ENCODE measurements around the gene KRT85. TPM values are rescaled to one million over a fixed set of nuclear protein-coding genes. Genes with fewer than 3 reads are reported as not detected.

KRT85 gene
- not detected in 2 replicates for total RNA-seq

GRCh38 chr12:52366738-52367485, at the start of gene KRT85:
Gene KRT85 (minus strand): TSS chr12:52367481. CDS start chr12:52367405, 76 bp downstream.

GRCh38 chr12:52405922-52406385, 38.7 kb upstream of the KRT85 start, which contains the start of gene KRT82:
Gene KRT82 (minus strand): TSS chr12:52406335. CDS start chr12:52406277, 58 bp downstream.

GRCh38 chr12:52385226-52385702, 18.0 kb upstream of the KRT85 start, which contains the start of gene KRT84:
Gene KRT84 (minus strand): TSS chr12:52385652. CDS start chr12:52385585, 67 bp downstream.

GRCh38 chr12:52320784-52321400, 46.4 kb downstream of the KRT85 start, which contains the start of gene KRT83:
Gene KRT83 (minus strand): TSS chr12:52321398. CDS start chr12:52321335, 63 bp downstream.

Other genes starting within 250 kb of the KRT85 start
- gene KRT80, start 175.5 kb downstream of the KRT85 start, total RNA-seq: under 0.01 TPM in 2 replicates
- 2.7 and 4.7 TPM in 2 replicates for gene KRT7, start 134.2 kb downstream of the KRT85 start, total RNA-seq
- not detected in 2 replicates for gene KRT86, start 92.8 kb downstream of the KRT85 start, total RNA-seq
- gene KRT81, start 75.9 kb downstream of the KRT85 start, total RNA-seq: under 0.01 TPM in 1 of 2 replicates, not detected in the other
- not detected in 2 replicates for gene KRT83, start 46.1 kb downstream of the KRT85 start, total RNA-seq
- gene KRT84, start 18.2 kb upstream of the KRT85 start, total RNA-seq: not detected in 2 replicates
- gene KRT82, start 38.9 kb upstream of the KRT85 start, total RNA-seq: not detected in 2 replicates
- not detected in 2 replicates for gene KRT75, start 66.9 kb upstream of the KRT85 start, total RNA-seq
- 0.47 and 2.0 TPM in 2 replicates for gene KRT6B, start 84.7 kb upstream of the KRT85 start, total RNA-seq
- gene KRT6C, start 106.3 kb upstream of the KRT85 start, total RNA-seq: under 0.01 TPM in 1 of 2 replicates, not detected in the other
- 2.5 and 18.4 TPM in 2 replicates for gene KRT6A, start 125.8 kb upstream of the KRT85 start, total RNA-seq
- gene KRT5, start 152.9 kb upstream of the KRT85 start, total RNA-seq: 2.7 and 14.9 TPM in 2 replicates
- not detected in 2 replicates for gene KRT71, start 185.7 kb upstream of the KRT85 start, total RNA-seq
- not detected in 2 replicates for gene KRT74, start 206.4 kb upstream of the KRT85 start, total RNA-seq
- gene KRT72, start 234.0 kb upstream of the KRT85 start, total RNA-seq: not detected in 2 replicates